WI38 (cell line): ENCODE measurements around the gene SRPK3.

ENCODE experiments used
- H3K4me3 ChIP-seq: 2 replicates; pipeline ENCODE4 v1.5.1; 2011; ENCODE audit warnings: low read depth, mild to moderate bottlenecking, control low read depth, low read length
- CTCF ChIP-seq: IDR thresholded peaks from 2 replicates; pipeline ENCODE4 v1.5.1; 2012; ENCODE audit warnings: low read depth, mild to moderate bottlenecking, control low read depth, low read length

Gene SRPK3

GRCh38 chrX:153765138-153766079 lies 15.4 kb upstream of the SRPK3 start:
- no peak for TF ChIP-seq CTCF
- peak overlapping the region; percentile 61 for H3K4me3 ChIP-seq

GRCh38 chrX:153766098-153766817 lies 14.6 kb upstream of the SRPK3 start:
- H3K4me3 ChIP-seq: peak overlapping the region; percentile 61
- no peak for TF ChIP-seq CTCF

GRCh38 chrX:153766871-153767673 lies 13.8 kb upstream of the SRPK3 start:
- no peak for TF ChIP-seq CTCF

GRCh38 chrX:153767674-153768055 lies 13.2 kb upstream of the SRPK3 start:
- no peak overlapping the region for H3K4me3 ChIP-seq
- TF ChIP-seq CTCF: no peak

More at GRCh38 chrX:153766871-153767673, 13.8 kb upstream of the SRPK3 start:
- no peak overlapping the region for H3K4me3 ChIP-seq

GRCh38 chrX:153768311-153769157 lies 12.3 kb upstream of the SRPK3 start:
- no peak for TF ChIP-seq CTCF
- no peak overlapping the region for H3K4me3 ChIP-seq

- TF ChIP-seq CTCF: no peak
- no peak overlapping the region for H3K4me3 ChIP-seq
Observed at GRCh38 chrX:153769158-153769864, 11.5 kb upstream of the SRPK3 start.
